ENCODE measurements around the gene TMEM253.

TMEM253 gene

GRCh38 chr14:21100931-21101330 is at the start of gene TMEM253:
Gene TMEM253, plus strand, starts transcription at chr14:21101066. Its CDS starts 278 bp downstream, at chr14:21101344.
- DNase-seq = no peak

- DNase-seq = no peak
Observed at GRCh38 chr14:21053184-21054122, 47.4 kb upstream of the TMEM253 start.

DNA sequence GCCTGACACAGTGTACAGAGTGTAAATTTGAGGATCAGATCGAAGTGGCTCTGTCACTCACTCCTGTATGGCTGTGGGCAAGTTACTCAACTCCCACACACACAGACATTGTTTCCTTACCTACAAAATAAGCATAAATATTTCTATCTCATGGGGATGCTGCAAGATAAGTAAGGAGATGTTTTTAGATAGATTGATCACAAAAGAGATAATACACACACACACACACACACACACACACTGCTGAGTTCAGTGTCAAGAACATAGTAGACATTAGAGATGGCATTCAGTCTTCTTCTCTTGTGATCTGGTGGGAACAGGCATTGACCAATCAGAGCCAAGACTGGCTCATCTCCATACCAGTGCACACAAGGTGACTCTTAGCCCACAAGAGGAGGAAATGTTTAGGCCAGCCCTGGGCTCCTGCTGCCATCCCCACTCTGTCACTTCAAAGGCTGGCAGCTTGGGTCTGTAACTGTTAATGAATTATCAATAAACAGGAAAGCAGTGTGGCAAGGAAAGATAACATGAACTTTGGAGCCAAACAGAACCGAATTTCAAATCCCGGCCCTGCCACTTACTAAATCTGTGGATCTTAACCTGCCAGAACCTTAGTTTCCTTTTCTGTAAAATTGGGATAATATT is 46.6 kb upstream of the TMEM253 start:
- no peak for DNase-seq

- no peak for DNase-seq
Observed at GRCh38 chr14:21054768-21055145, 46.1 kb upstream of the TMEM253 start.

- DNase-seq = no peak
Observed at GRCh38 chr14:21055432-21056117, 45.3 kb upstream of the TMEM253 start.

DNA sequence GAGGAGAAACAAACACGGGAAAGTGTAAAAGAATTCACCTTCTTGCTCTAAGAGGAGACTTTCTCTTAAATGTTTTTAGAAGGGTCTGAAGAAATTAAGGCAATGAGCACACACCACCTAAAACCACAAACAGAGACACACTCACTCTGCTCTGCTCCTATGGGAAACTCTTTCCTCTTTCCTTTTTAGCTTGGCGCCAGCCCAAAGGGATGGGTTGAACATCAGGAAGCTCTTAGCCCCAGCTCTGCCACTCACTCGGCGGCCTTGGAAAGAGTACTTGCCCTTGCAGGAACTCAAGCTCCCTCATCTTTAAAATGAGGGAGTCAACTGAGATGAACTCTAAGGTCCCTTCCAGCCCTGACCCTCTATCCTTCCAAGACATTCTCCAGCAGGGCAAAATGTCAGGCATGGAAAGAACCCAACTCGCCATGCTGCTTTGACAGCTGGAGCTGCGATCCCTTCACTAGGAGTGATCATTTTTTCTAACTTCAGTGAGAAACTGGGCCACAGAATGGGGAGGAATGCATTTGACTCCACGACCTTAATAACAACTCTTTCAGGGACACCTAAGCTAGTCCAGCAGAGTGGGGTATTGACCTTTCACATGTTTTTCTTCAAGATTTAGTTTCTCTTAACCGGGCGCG is 44.2 kb upstream of the TMEM253 start:
- DNase-seq = no peak

- DNase-seq = peak; percentile 28
Observed at GRCh38 chr14:21057803-21058675, 42.8 kb upstream of the TMEM253 start, which contains the start of gene RNASE8. Gene RNASE8, plus strand, starts transcription at chr14:21057822. Its CDS starts 71 bp downstream, at chr14:21057893.

- no peak for DNase-seq
Observed at GRCh38 chr14:21058903-21059302, 42.0 kb upstream of the TMEM253 start.

DNA sequence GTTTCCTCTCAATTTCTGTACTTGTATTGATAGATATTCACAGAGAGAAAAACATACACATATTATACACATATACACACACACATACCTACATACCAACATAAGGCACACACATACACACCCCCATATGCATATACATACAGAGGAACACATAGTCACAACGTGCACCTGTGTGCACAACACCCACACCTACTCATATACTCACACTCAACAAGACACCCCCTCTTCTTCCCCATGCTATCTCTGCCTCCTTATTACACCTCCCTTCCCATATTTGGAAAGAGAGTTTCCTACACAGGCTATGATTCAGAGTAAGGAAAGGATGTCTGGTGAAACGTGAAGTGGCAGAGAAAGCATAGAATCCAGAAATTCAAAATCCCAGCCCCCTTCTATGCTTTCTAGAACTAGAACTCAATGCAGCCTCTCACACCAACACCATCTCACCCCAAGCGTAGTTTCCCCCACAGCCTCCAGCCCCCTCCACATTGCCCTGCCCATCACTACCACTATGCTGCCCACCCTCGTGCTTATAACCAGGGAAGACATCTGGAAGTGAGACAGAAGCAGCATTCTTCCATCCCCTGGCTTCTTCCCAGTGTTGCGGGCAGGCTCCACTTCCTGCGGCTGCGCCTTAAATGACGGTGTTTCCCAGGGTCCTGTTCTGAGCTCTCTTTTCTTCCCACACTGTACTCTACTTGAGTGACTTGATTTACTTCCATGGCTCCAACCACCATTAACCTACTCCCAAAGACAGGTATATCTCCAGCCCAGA is 40.8 kb upstream of the TMEM253 start:
- no peak for DNase-seq

GRCh38 chr14:21060614-21061346 is 40.1 kb upstream of the TMEM253 start:
- DNase-seq = no peak

- no peak for DNase-seq
Observed at GRCh38 chr14:21061347-21061668, 39.6 kb upstream of the TMEM253 start.

GRCh38 chr14:21063479-21063878 is 37.4 kb upstream of the TMEM253 start:
- DNase-seq = peak; percentile 55

DNA sequence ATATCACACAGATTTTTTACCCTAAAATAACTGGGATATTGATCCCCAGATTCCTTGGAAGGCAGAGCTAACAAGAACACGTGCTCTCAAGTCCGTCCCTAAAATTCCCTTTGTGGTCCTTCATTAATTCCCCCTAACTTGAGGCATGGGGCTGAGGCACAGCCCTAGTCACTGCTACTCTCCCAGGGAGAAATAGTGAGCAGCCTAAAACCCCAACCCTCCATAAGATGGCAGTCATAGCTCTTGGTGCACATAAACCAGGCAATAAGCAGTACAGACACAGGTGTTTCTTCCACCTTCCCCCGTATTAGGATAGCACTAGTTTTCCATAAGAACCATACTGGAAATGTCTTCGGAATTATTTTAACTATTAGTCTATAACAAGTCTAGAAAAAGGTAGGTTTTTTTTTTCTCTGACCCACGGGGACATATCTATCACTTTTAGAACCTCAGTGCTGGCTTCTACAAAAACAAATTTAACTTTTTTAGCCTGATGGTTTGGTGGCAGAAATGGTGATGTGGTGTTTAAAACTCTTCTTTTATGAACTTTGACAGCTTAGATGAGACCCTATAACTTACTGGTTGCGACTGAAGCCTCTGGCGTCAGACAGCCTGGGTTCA is 33.9 kb upstream of the TMEM253 start:
- DNase-seq = peak; percentile 12

GRCh38 chr14:21068521-21069387 is 32.1 kb upstream of the TMEM253 start:
- DNase-seq = peak; percentile 35

GRCh38 chr14:21069388-21070082 is 31.3 kb upstream of the TMEM253 start:
- DNase-seq = peak; percentile 9

DNA sequence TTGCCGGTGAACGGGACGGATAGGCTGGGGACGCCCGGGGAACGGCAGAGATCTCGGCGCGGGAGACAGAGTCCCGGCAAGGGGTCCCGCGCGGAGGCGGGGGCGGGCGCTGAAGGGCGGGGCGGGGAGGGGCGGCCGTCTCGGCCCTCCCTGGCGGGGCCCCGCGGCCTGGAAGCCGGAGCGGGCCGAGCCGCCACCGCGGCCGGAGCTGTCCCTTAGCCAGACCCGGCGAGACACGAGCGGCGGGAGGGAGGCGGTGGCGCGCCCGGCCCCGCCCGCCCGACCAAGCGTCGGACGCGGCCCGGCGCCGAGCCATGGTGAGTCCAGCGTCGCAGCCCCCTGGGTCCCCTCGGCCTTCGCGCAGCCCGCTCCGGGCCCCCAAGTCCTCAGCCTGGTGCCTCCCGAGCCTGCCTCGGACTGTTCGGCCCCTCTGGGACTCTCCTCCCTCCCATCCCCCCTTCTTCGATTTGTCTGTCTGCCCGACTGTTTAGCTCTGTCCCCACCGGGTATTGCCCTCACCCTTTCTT is 30.7 kb upstream of the TMEM253 start, which contains the start of gene ARHGEF40:
TSS of gene ARHGEF40 (plus strand) at position 222 of the 527 bp plus-strand sequence. CDS start at position 315, 93 bp downstream.
- peak; percentile 40 for DNase-seq

DNA sequence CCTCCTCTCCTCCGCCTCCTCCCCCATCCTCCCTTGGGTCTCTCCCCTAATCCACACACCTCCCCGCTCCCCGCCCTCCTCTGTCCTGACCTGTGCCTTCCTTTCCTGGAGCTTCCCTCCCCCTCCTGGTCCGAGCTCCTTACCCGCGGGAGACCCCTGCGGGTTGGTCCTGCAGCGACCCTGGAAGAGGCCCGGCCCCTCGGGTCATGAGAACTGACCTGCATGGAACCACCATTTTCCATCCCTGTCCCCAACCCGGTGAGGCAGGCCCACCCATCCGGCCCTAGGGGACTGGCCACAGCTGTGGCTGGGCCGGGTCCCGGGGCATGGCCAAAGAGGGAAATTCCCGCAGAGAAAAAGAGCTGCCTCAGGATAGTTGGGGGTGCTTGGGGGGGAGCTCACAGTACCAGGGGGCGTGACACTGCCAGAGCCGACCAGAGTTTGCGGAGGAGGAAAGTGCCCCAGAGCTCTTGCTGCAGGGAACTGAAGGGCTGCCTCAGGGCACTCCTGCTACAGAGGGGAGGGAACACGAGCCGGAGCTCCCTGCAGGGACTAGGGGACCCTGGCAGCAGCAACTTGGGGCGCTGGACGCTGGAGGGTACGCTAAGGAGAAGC is 30.1 kb upstream of the TMEM253 start:
- peak; percentile 34 for DNase-seq

Measured in HCEC 1CT (cell line).